Lower leg skin (tissue), 3 donors: ENCODE data around the gene GRIK3.

ENCODE experiments used
- CTCF ChIP-seq, 3 donors: fragments of 450-650 bp; IDR thresholded peaks; one replicate each; pipeline ENCODE4 v1.5.1; 2016; ENCODE audit warnings: antibody characterized with exemption in 3 of 3, mild to moderate bottlenecking in 3 of 3, moderate library complexity in 2 of 3
- POLR2A ChIP-seq, 2 donors: fragments of 450-650 bp; IDR thresholded peaks; one replicate each; pipeline ENCODE4 v1.6.1; 2016 to 2017; ENCODE audit warnings: antibody characterized with exemption in 2 of 2, mild to moderate bottlenecking in 1 of 2, moderate library complexity in 1 of 2

- TF ChIP-seq CTCF (IDR thresholded peaks at IDR 0.05) (no peak), POLR2A (IDR thresholded peaks at IDR 0.05) (no peak)
These were observed 149.5 kb downstream of the GRIK3 start for GRCh38 chr1:36884801-36885200.
